Forelimb muscle (tissue), 1 donor: ENCODE results near the gene ESRRB. TPM values are rescaled to one million over a fixed set of nuclear protein-coding genes. Genes with fewer than 3 reads are reported as not detected.

Experiments used
- DNase-seq: peaks from one replicate; pipeline ENCODE4 v3.0.0-alpha.2; 2013; ENCODE audit warnings: low read depth
- polyA plus RNA-seq: library from polyadenylated mRNA; unstranded; fragments of 120-200 nt; gene quantifications from one replicate; pipeline ENCODE4 v1.2.1, GENCODE V29; 2013; ENCODE audit not compliant: insufficient read length

The ESRRB gene
- polyA plus RNA-seq, 1 donor: 3.9 TPM

GRCh38 chr14:76450476-76450875 is 74.5 kb downstream of the ESRRB start:
- DNase-seq: no peak

- no peak for DNase-seq
These were observed 80.3 kb downstream of the ESRRB start for GRCh38 chr14:76456200-76456599.

GRCh38 chr14:76456891-76457586 is 81.1 kb downstream of the ESRRB start:
- DNase-seq: no peak

DNA sequence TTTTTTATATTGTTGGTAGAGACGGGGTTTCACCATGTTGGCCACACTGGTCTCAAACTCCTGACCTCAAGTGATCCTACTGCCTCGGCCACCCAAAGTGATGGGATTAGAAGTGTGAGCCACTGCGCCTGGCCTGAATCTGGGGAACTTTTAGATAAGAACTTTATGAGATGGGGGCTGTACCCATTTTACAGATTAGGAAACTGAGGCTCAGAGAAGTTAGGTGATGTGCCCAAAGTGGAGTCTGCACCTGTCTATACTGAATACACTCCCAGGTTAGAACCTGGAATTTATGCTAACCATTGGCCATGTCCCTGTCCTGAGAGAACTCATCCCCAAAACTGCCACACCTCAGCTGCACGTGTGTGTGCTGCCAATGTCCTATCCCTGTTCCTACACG is 81.9 kb downstream of the ESRRB start:
- no peak for DNase-seq

- DNase-seq: no peak
These were observed 85.9 kb downstream of the ESRRB start for GRCh38 chr14:76461886-76462285.

GRCh38 chr14:76462330-76462729 is 86.4 kb downstream of the ESRRB start:
- DNase-seq: no peak

DNA sequence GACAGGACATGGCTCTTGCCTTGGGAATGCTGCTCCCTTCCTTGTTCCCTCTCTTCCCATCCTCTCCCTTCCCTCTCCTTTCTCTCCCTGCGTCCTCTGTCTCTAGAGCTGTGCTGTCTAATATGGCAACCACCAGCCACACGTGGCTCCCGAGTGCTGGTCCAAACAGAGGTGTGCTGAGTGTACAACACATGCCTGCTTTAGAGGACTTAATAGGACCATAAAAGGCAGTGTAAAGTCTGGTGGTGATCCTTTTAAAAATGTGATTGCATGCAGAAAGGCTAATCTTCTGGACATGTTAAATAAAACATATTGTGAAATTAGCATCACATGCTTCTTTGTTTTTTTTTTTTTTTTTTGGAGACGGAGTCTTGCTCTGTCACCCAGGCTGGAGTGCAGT is 87.2 kb downstream of the ESRRB start:
- DNase-seq: no peak

DNA sequence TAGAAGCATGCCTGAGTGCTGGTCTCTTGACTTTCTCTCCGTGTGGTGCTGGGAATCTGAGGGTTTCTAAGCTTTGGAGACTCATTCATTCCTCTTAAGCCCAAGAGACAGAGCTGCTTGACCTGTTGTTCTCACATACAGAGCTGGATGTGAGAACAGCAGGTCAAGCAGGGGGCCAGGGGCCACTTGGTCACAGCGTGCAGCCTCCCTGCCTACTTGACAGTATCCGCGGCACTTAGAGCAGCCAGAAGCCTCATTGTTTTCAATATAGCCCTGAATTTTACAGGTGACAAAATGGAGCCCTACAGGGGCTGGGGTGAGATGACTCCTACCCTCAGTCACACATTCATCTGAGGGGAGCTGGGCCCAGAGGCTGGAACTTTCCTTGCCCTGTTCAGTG is 88.9 kb downstream of the ESRRB start:
- DNase-seq: no peak

DNA sequence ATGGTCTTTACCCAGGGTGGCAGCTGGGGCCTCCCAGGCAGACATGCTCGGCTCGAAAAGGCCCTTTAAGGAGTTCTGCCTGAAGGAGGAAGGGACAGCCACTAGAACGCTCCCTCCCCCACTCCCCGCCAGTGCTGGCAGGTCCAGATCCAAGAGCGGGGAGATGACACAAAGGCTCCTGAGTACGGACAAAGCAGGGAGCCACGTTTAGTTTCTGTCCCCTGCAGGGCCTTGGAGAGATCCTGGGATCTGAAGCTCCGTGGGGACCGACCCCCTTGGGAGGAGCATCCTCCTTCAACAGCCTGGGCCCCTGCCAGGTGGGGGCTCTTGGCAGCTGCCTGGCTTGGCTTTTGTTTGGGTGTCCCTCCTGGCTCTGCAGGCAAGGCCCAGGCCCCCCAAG is 89.7 kb downstream of the ESRRB start:
- DNase-seq: no peak

DNA sequence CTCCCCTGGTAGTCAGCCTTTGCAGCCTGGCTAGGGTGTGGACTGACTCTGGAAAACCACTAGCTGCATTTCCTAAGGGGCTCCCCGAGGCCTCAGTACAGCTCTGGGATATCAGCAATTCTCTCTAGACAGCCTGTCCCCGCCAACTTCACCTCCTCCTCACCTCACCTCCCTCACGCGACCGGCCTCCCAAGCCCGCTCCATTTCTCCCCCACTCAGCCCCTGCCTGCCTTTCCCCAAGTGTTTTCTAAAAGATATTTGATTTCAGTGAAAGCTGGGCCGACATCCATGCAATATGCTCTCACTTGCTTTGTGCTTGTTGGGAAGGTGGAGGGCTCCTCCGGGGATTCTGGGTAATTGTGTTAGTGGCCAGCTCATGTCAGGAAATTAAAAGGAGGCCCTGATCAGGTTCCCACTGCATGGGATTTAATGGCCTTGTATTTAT is 91.8 kb downstream of the ESRRB start:
- peak; percentile 20 for DNase-seq

DNA sequence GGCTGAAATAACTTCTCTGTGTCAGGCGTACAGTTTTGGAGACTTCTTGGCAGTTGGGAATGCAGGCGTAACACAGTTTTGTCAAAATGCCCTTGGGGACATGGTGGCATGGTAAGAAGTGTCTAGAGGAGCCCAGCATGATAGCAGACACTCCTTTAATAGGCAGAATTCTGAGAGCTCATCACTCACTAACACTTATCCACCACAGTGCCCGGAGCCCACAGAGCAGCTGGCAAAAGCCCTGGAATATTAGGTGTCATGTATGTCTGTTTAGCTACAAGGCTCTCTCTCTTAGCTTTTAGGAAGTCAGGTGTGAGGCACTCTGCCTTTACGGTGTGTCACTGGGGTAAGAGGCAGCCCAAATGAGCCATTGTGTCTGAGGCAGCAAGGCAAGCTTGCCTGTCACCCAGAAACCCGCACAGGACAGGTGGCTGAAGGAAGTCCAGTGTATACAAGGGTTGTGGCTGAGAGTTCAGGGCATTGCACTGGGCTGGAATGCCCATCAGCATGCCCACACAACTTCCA is 96.3 kb downstream of the ESRRB start:
- no peak for DNase-seq

GRCh38 chr14:76473481-76474263 is 97.7 kb downstream of the ESRRB start:
- DNase-seq: peak; percentile 16

DNA sequence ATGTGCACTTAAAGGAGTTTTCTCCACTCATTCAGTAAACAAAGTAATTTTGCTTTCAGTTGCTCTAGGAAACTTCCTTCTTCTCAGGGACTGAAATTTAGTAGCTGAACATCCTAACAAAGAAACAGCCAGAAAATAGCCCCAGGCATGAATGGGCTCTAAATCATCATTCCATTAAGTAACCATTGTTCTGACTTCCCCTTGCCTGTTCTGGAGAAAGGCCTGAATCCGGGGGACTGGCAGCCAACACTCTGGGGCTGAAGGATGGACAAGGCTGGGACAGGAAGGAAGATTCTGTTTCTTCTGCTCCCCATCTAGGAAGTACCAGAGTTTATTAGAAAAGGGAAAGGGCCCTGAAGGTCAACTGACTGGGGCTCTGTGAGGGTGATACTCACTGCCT is 104.5 kb downstream of the ESRRB start:
- no peak for DNase-seq

DNA sequence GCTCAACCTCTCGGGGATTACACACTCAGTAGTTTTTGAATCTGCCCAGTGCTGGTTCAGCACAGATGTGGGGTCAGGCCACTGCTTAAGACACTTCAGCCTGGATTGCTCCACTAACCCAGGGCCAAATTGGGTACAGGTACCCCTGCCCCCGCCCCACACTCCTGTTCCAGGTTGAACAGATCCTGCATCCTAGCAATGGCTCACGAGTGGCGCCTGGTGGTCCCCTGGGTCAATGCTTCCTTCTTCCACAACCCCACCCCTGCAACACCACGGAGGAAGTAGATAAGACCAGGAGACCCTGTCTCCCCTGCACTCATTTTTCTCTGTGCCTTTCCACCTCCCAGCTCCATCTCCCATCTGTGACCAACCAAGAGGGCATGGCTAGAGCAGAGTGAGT is 108.4 kb downstream of the ESRRB start:
- DNase-seq: no peak

DNA sequence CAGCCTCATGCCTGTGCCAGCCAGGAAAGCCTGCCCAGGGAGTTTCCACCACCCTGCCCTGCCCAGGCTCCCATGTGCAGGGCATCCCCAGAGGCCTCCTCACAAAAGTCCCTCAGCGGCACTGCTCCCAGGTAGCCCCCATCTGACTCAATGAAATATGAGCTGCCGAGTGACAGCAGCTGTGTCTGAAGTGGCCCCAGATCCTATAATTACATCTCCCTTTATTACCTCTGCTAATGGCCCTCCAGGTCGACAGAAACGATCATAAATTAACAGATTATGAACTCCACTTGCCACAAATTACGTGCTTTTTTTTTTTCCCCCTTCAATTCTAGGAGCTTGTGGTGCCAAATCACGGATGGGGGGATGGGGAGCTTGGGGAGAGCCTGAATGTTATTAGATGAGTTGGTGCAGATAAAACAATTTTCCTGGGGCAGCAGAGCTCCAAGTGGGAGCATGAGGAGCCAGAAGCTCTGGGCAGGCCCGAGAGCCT is 110.4 kb downstream of the ESRRB start:
- DNase-seq: no peak

DNA sequence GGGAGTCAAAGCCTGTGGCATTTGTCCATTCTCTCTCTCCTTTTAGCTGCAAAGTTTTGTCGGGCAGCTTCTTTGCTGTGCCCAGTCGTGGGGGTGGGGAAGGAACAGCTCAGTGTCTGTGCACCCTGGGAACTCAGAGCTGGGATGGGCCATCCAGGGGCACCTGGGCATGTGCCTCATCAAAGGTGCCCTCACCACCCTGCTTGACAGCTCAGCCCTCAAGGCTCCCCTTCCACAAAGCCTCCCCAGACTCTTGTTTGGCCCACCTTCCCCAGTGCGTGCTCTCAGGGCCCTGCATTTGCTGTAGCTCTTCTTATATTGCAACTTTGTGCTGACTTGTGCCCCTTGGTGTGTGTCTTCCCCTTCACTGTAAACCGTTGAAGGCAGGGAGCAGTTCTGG is 112.6 kb downstream of the ESRRB start:
- DNase-seq: no peak

DNA sequence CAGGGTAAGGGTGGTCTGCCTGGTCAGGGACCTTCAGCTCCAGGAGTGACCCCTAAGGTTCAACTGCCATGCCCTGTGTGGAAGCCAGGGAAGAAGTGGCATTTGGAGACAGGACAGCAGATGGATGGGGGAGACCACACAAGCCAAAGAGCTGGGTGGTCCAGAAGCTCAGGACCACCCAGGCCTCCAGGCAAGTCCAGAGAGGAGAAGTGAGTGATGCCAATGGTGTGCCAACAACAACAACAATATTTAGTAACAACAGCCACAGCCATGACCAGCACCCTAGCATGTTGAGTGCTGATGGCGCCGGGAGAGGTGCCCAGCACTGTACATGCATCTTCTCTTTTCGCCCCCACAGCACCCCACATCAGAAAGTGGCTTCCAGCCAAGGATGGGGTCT is 113.7 kb downstream of the ESRRB start:
- DNase-seq: no peak

DNA sequence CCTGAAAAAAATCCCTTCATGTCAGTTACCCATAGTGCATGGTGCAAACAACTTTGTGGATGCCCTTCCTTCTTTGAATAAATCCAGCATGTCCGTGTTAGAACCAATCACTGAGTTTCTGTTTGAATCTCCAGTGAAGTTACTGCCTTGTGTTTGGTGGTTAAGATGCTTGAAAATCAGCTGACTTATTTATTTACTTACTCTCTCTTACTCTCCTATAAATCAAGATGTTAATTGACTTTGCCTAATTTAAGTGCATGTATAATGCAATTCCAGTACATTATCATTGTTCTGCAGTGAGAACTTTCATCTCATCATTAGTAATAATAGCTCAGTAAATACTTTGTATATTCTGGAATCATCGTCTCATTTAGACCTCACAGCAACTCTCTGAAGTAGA is 114.2 kb downstream of the ESRRB start:
- no peak for DNase-seq

- no peak for DNase-seq
These were observed 114.8 kb downstream of the ESRRB start for GRCh38 chr14:76490735-76491134.

GRCh38 chr14:76491172-76491930 is 115.4 kb downstream of the ESRRB start:
- no peak for DNase-seq

GRCh38 chr14:76495983-76496382 is 120.0 kb downstream of the ESRRB start:
- DNase-seq: no peak

GRCh38 chr14:76496595-76496994 is 120.7 kb downstream of the ESRRB start:
- no peak for DNase-seq
